ENCODE results near the gene BBS5.
A peak's percentile ranks its signal among the peaks of the same experiment; 100 is the strongest.
"Not testable (repeated sequence)": the region's sequence is repeated elsewhere in the genome, so short reads cannot be mapped to it uniquely, and the experiment has no call there.

Gene BBS5

DNA sequence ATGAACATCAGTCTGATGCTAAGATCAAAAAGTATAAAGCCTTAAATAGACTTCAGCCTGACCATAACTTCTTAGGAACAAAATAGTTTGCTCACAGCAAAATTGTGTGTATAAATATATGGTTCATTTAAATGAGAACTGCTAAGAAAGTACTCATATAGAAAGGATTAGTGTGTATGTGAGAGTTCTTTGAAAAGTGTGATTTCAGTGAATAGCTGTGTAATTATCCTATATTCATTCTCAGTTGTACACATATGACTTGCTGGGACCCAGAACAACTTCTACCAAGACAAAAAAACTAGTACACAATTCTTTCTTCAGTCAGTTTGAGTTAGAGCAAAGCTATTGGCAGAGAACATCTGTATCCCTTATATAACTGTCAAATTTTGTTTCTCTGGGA, 7.2 kb downstream of the BBS5 start:
- no peak for DNase-seq (ENCODE audit: low spot score)

DNA sequence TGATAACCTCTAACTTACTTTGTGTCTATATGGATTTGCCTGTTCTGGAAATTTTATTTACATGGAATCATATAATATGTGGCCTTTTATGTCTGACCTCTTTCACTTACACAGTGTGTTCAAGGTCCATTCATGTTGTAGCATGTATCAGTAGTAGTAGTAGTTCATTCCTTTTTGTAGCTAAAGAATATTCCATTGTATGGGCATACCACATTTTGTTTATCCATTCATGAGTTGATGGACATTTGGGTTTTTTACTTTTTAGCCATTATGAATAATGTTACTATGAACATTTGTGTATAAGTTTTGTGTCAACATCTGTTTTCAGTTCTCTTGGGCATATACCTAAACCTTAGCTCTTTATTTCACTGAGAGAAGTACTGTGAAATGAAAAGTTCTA, 11.5 kb downstream of the BBS5 start:
- DNase-seq (ENCODE audit: low spot score), result no peak

DNA sequence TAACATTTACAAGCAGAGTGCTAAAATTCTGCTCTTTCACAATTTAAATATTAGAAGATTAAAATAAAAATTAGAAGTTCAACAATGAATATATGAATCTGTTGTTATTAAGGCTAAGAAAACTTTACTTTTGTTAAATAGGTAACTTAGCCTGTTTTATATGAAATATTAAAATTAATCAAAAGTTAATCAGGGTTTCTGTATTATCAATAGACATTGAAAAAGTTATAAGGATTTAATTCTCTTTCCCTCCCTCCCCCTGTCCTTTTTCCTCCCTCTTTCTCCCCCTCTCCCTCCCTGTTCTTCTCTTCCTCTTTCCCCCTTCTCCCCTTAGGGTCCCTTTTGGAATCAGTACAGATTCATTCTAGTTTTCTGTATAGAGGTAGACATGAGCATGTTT, 12.1 kb downstream of the BBS5 start:
- no peak for DNase-seq (ENCODE audit: low spot score)

DNA sequence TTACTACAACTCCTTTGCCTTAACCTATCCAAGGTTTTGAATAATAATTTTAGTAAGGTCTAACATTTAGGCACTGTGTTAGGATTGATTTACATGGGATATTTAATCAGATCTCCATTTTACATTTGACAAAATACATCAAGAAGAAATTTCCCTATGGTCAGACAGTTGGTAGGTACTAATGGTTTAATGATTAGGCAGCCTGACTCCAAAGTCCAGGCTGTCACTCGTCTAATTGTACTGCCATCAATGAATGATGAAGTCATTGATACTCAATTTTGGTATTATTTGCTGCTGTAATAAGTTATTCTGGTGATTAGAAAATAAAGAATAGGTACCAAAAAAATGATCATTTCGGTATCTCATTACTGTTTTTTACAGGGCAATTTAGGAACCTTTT, 14.1 kb downstream of the BBS5 start:
- no peak for DNase-seq (ENCODE audit: low spot score)

DNA sequence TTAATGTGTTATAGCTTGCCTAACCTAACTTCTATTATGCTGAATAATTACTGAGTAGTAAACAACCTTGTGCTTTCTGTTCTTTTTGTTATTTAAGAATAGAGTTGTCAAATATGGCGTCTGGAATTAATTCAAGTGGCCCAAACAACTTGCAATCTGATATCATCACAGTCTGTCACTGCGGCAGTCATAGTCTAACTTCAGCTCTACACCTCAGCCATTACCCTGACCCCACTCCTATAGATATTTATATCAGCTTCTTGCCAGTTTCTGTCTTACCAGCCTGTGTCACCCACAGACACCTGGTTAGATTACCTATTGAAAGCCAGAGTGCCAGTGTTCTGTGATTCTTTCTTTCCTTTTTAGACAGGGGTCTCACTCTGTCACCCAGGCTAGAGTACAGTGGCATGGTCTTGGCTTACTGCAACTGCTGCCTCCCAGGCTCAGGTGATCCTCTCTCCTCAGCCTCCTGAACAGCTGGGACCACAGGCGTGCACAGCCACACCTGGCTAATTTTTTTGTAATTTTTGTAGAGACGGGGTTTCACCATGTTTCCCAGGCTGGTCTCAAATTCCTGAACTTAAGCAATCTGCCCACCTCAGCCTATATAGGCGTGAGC, 16.1 kb downstream of the BBS5 start:
- no peak for DNase-seq (ENCODE audit: low spot score)

GRCh38 chr2:169504651-169505050, 25.4 kb downstream of the BBS5 start:
- DNase-seq (ENCODE audit: low spot score), result no peak

GRCh38 chr2:169507698-169508097, 28.4 kb downstream of the BBS5 start:
- DNase-seq (ENCODE audit: low spot score), result peak; percentile 69

GRCh38 chr2:169509298-169509885, 30.1 kb downstream of the BBS5 start, which contains the start of gene KLHL41:
TSS of gene KLHL41 (plus strand) at chr2:169509702. CDS start at chr2:169509779, 77 bp downstream.
- DNase-seq (ENCODE audit: low spot score), result peak; percentile 49

- no peak for DNase-seq (ENCODE audit: low spot score)
Measured at GRCh38 chr2:169509955-169510354, 30.7 kb downstream of the BBS5 start.

DNA sequence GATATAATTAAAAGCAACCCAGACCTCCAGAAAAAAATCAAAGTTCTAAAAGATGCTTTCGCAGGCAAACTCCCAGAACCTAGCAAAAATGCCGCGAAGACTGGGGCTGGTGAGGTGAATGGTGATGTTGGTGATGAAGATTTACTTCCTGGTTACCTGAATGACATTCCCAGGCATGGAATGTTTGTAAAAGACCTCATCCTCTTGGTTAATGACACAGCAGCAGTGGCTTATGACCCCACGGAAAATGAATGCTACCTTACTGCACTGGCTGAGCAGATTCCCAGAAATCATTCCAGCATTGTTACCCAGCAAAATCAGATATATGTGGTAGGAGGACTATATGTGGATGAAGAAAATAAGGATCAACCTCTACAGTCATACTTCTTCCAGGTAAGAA, 31.2 kb downstream of the BBS5 start:
- no peak for DNase-seq (ENCODE audit: low spot score)

DNA sequence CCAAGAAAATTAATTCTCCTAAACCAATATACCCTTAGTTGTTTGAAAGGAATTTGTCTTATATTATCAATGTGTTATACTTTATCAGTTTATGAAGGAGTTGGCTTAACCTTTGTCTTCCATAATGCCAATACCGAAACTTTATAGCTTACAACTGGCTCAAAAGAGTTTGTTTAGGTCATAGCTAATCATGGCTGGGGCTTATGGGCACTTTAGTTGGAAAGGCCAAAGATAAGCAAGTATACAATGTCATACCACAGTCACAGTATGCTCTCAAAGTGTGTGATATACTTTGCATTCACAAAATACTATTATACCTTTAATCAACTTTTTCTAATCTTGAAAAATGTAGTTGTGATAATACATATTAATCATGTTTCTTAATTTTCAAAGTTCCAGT, 32.5 kb downstream of the BBS5 start:
- no peak for DNase-seq (ENCODE audit: low spot score)

- DNase-seq (ENCODE audit: low spot score), result no peak
Measured at GRCh38 chr2:169512525-169512924, 33.2 kb downstream of the BBS5 start.

GRCh38 chr2:169513094-169513493, 33.8 kb downstream of the BBS5 start:
- DNase-seq (ENCODE audit: low spot score), result no peak

DNA sequence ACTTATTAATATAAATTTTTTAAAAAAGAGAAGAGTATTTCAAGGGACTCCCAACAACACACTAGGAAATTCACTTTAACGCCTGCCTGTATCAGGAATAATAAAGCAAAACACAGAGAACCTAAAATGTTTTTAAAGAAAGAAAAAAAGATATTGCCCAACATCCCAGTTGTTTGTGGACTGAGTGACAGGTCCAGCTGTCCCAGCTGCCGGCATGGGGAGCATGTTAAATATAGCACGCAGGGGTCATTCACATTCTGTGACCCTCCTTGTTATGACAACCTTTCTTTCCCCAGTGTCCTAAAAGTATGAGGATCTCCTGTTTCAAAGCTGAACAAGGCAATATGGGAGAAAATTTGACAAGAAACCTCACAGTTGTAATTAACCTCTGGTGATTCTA, 34.6 kb downstream of the BBS5 start:
- DNase-seq (ENCODE audit: low spot score), result no peak

DNA sequence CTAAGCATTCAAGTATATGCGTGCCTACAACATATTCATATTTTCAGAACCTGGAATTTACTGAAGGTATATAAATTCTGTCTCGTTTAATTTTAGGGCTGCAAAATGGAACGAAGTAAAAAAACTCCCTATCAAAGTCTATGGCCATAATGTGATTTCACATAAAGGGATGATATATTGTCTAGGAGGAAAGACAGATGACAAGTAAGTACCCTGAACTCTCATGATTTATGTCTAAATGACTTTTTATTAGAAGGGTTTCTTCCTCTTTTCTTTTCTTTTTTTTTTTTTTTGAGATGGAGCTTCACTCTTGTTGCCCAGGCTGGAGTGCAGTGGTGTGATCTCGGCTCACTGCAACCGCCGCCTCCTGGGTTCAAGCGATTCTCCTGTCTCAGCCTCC, 35.5 kb downstream of the BBS5 start:
- not testable (repeated sequence) for DNase-seq (ENCODE audit: low spot score)

GRCh38 chr2:169516488-169516995, 37.2 kb downstream of the BBS5 start:
- not testable (repeated sequence) for DNase-seq (ENCODE audit: low spot score)

DNA sequence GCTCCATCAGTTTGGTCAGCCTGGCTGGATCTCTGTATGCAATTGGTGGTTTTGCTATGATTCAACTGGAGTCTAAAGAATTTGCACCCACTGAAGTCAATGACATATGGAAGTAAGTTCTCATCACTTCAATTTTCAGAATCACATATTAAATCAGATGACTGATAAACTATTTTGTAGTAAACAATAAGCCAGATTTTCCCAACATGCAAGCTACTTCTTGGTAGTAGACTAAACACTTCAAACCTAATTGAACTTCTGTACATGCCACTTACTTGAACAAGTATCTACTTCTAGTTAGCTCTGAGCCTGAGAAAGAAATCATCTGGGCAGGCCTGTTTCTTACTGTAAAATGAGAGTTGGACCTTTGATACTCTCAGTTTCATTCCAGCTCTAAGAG, 41.6 kb downstream of the BBS5 start:
- no peak for DNase-seq (ENCODE audit: low spot score)

- DNase-seq (ENCODE audit: low spot score), result no peak
Measured at GRCh38 chr2:169523681-169524080, 44.4 kb downstream of the BBS5 start.

GRCh38 chr2:169525434-169525833, 46.1 kb downstream of the BBS5 start:
- no peak for DNase-seq (ENCODE audit: low spot score)

DNA sequence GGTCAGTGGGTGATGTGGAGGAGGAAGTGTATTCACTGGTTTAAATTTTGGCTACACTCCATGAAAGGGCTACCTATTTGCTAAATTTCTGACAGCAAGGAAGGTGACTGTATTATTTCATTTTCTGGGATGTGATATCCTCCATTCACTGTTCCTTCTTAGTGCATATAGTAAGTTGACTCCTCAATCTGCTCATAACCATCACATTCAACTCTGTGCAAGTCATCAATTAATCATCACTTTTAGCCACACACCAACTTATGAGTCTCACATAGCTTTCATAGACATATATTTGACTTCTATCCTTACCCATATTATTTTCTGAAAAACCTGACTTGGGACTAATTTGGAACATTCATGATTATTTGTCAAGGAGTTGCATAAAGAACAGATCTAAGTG, 47.2 kb downstream of the BBS5 start:
- no peak for DNase-seq (ENCODE audit: low spot score)

DNA sequence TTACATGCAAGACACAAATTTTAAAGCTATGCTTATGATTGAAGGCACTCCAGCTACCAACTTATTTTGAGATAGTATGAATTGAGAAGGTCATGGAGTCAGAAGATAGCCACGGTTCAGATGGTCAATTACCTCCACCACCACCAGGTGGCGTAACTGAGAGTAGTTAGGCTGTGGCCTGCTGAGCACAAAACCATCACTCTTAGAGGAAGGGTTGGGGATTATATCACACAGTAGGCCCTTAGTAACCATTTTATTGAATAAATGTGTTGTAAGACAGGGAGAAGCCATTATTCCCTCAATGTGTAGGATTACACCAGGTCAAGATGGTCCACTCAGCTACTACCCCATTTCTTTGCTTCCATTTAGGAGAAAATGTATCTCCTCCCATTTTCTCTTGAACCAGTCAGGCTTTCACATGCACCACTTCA, 49.0 kb downstream of the BBS5 start:
- DNase-seq (ENCODE audit: low spot score), result peak; percentile 58

DNA sequence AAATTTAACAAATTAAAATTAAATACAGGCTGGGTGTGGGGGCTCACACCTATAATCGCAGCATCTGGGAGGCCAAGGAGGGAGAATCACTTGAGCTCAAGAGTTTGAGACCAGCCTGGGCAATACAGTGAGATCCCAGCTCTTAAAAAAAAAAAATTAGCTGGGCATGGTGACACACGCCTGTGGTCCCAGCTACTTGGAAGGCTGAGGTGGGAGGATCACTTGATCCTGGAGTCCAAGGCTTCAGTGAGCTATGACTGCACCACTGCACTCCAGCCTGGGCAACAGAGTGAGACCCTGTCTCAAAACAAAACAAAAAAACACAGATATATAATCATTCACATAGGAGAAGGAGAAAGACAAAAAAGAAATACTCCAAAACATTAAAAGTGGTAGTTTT, 60.2 kb downstream of the BBS5 start:
- not testable (repeated sequence) for DNase-seq (ENCODE audit: low spot score)

DNA sequence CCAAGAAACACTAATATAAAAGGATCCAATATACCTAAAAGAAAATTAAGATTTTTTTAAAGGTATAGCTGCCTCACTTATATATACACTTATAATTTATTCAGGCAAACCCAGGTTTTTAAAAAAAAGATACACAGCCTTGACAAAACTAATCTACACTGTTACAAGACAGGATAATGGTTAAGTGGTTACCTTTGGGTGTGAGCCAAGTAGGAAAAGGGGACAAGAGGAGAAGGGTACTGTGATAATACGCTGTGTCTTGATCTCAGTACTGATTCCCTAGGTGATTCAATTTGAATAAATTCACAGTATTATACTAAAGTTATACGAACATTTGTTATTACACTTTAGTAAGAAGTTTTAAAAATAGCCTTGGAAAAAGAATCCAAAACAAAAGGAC, 60.9 kb downstream of the BBS5 start:
- DNase-seq (ENCODE audit: low spot score), result no peak

DNA sequence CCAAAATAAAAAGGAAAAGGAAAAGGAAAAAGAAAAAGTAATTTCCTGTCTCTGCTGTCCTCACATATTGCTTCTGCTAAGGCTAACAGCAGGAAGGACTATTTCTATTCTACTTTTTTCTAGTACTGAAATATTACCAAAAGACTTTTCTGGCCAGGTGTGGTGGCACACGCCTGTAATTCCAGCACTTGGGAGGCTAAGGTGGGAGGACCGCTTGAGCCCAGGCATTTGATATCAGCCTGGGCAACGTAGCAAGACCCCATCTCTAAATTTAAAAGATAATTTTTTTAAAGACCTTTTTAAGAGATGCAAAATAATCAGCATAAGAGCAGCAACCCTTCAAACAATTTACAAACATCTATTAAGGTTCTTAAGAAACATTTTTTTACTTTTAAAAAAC, 63.1 kb downstream of the BBS5 start:
- DNase-seq (ENCODE audit: low spot score), result no peak
